Temporal lobe (tissue), 1 donor: Measurements from ENCODE around the gene PITHD1. TPM values are rescaled to one million over a fixed set of nuclear protein-coding genes. Genes with fewer than 3 reads are reported as not detected.

Source experiments
- total RNA-seq: library from RNA; depleted of rRNA; stranded (reverse); fragments of >200 nt; gene quantifications from one replicate; pipeline ENCODE4 v1.2.3, GENCODE V29; 2014

Gene PITHD1
- total RNA-seq, 1 donor from 2014 or later, result 55.6 TPM

Other genes with a start within 250 kb of the PITHD1 start
- gene E2F2, start 247.2 kb upstream of the PITHD1 start, total RNA-seq, result 0.74 TPM
- gene ID3, start 218.9 kb upstream of the PITHD1 start, total RNA-seq, result 13.8 TPM
- gene RPL11, start 86.6 kb upstream of the PITHD1 start, total RNA-seq, result 756 TPM
- 20.7 TPM for gene ELOA, start 34.9 kb upstream of the PITHD1 start, total RNA-seq
- gene LYPLA2, start 12.7 kb downstream of the PITHD1 start, total RNA-seq, result 28.5 TPM
- 15.5 TPM for gene GALE, start 22.3 kb downstream of the PITHD1 start, total RNA-seq
- gene HMGCL, start 47.0 kb downstream of the PITHD1 start, total RNA-seq, result 8.4 TPM
- gene FUCA1, start 89.9 kb downstream of the PITHD1 start, total RNA-seq, result 16.2 TPM
- under 0.01 TPM for gene CNR2, start 134.9 kb downstream of the PITHD1 start, total RNA-seq
- gene PNRC2, start 181.4 kb downstream of the PITHD1 start, total RNA-seq, result 63.7 TPM
- 82.1 TPM for gene SRSF10, start 201.9 kb downstream of the PITHD1 start, total RNA-seq